Vagina (tissue), 2 donors: ENCODE data around the gene IL12B.

Experiments
- POLR2A ChIP-seq, 2 donors: fragments of 450-650 bp; IDR thresholded peaks; one replicate each; pipeline ENCODE4 v1.6.1; 2017; ENCODE audit warnings: antibody characterized with exemption in 2 of 2, mild to moderate bottlenecking in 2 of 2, moderate library complexity in 2 of 2
- POLR2AphosphoS5 ChIP-seq, 2 donors: sonication (generic); formaldehyde crosslinking; IDR thresholded peaks; one replicate each; pipeline ENCODE4 v1.9.0; 2017; ENCODE audit warnings: antibody characterized with exemption in 2 of 2, mild to moderate bottlenecking in 2 of 2, low read depth in 1 of 2; ENCODE audit not compliant: insufficient read depth in 1 of 2

- TF ChIP-seq POLR2AphosphoS5 (IDR thresholded peaks at IDR 0.05; ENCODE audit: insufficient read depth in 1 of 2, low read depth in 1 of 2): no peak
- TF ChIP-seq POLR2A (IDR thresholded peaks at IDR 0.05): no peak
Observed at GRCh38 chr5:159324986-159325385, 5.3 kb downstream of the IL12B start.
